K562 (cell line): ENCODE measurements around the gene USP16. TPM values are rescaled to one million over a fixed set of nuclear protein-coding genes. Genes with fewer than 3 reads are reported as not detected.

Source experiments
- HCFC1 ChIP-seq: IDR thresholded peaks from 2 replicates; pipeline ENCODE4 v1.6.1; 2012; ENCODE audit warnings: low read depth, low read length, improper control_type of control experiment
- PHB2 ChIP-seq: fragments of 450-650 bp; IDR thresholded peaks from 2 replicates; pipeline ENCODE4 v1.6.1; 2017; ENCODE audit warnings: low read depth
- RBM39 ChIP-seq: fragments of 200-400 bp; formaldehyde crosslinking; optimal IDR thresholded peaks from 2 replicates; pipeline ENCODE3; 2018; ENCODE audit warnings: low read depth, low read length
- SAFB2 ChIP-seq: fragments of 200-400 bp; formaldehyde crosslinking; IDR thresholded peaks from 2 replicates; pipeline ENCODE4 v1.6.1; 2018; ENCODE audit warnings: borderline replicate concordance, low read length, low read depth, moderate library complexity; ENCODE audit not compliant: severe bottlenecking
- SMARCE1 ChIP-seq: fragments of 450-650 bp; IDR thresholded peaks from 2 replicates; pipeline ENCODE4 v1.7.1; 2016; ENCODE audit warnings: mild to moderate bottlenecking
- STAT5B ChIP-seq: fragments of 250-450 bp; sonication (Bioruptor Pico); IDR thresholded peaks from 2 replicates; pipeline ENCODE4 v1.8.0; 2021; ENCODE audit warnings: mild to moderate bottlenecking, inconsistent platforms
- ZNF146 ChIP-seq: IDR thresholded peaks from one replicate; pipeline ENCODE4 v1.6.1; 2018; ENCODE audit warnings: missing compliant biosample characterization; ENCODE audit not compliant: unreplicated experiment
- ZNF436 ChIP-seq: fragments of 250-450, 450-650 bp; sonication (Bioruptor Pico); formaldehyde crosslinking; IDR thresholded peaks from 2 replicates; pipeline ENCODE4 v1.7.0; 2020; ENCODE audit warnings: mild to moderate bottlenecking
- polyA plus RNA-seq, 8 experiments: library from polyadenylated mRNA; depleted of rRNA in 4 of 8; stranded (reverse) in 5 of 8; unstranded in 3 of 8; fragments of >200 nt; fragmentation: Nextera tagmentation in 2 of 8; fragmentation: Illumina TruSeq in 1 of 8; extraction: Ambion mirVana in 2 of 8; extraction: Trizol in 1 of 8; gene quantifications; 2 replicates each; pipeline versions ENCODE4 v1.2.1 to v1.2.3, GENCODE V29; 2011 to 2014; ENCODE audit warnings: inconsistent platforms in 1 of 8, missing spikeins in 1 of 8
- total RNA-seq, 7 experiments: library from RNA; depleted of rRNA in 6 of 7; stranded (reverse); fragments of >200 nt in 6 of 7; fragmentation: Illumina TruSeq in 2 of 7; extraction: Trizol in 2 of 7; gene quantifications; 2 replicates each; pipeline versions ENCODE4 v1.2.1 to v1.2.3, GENCODE V29; 2011 to 2021; ENCODE audit warnings: low replicate concordance in 1 of 7
- TF ChIP-seq, protein P1 (sequence below): fragments of 200-800 bp; sonication (Bioruptor generic); IDR thresholded peaks from 2 replicates; pipeline ENCODE4 v1.6.1; 2017; ENCODE audit warnings: missing genetic modification characterization, missing compliant biosample characterization
- TF ChIP-seq, protein P2 (sequence below): fragments of 450-650 bp; formaldehyde crosslinking; conservative IDR thresholded peaks from 2 replicates; pipeline ENCODE4 v1.4.0; 2022; ENCODE audit warnings: mild to moderate bottlenecking, missing genetic modification characterization
- TF ChIP-seq, protein P3 (sequence below), 3 experiments: fragments of 200-800 bp in 1 of 3; sonication (Bioruptor generic) in 1 of 3; sonication (generic) in 1 of 3; formaldehyde crosslinking in 1 of 3; IDR thresholded peaks; 2 replicates each; pipeline versions ENCODE4 v1.6.1 to v1.8.0; 2016 to 2022; ENCODE audit warnings: mild to moderate bottlenecking in 2 of 3, missing compliant biosample characterization in 2 of 3, missing genetic modification characterization in 2 of 3, missing genetic modification reagents in 1 of 3
- TF ChIP-seq, protein P4 (sequence below): fragments of 450-650 bp; IDR thresholded peaks from 2 replicates; pipeline ENCODE4 v1.6.1; 2018; ENCODE audit not compliant: partially characterized antibody
- TF ChIP-seq, protein P5 (sequence below): fragments of 250-450 bp; sonication (Bioruptor Pico); IDR thresholded peaks from 2 replicates; pipeline ENCODE4 v1.4.0; 2020; ENCODE audit warnings: borderline replicate concordance
- TF ChIP-seq, protein P6 (sequence below): fragments of 200-400 bp; formaldehyde crosslinking; IDR thresholded peaks from 2 replicates; pipeline ENCODE4 v1.6.1; 2017; ENCODE audit warnings: mild to moderate bottlenecking, low read depth, low read length, moderate library complexity

The USP16 gene
- total and polyA plus RNA-seq, 9 of the 15 experiments (the other 6 are each of a cell fraction or from before 2014, with no cell fraction given), result 38.4 to 90.9 (median 62.8) TPM

DNA sequence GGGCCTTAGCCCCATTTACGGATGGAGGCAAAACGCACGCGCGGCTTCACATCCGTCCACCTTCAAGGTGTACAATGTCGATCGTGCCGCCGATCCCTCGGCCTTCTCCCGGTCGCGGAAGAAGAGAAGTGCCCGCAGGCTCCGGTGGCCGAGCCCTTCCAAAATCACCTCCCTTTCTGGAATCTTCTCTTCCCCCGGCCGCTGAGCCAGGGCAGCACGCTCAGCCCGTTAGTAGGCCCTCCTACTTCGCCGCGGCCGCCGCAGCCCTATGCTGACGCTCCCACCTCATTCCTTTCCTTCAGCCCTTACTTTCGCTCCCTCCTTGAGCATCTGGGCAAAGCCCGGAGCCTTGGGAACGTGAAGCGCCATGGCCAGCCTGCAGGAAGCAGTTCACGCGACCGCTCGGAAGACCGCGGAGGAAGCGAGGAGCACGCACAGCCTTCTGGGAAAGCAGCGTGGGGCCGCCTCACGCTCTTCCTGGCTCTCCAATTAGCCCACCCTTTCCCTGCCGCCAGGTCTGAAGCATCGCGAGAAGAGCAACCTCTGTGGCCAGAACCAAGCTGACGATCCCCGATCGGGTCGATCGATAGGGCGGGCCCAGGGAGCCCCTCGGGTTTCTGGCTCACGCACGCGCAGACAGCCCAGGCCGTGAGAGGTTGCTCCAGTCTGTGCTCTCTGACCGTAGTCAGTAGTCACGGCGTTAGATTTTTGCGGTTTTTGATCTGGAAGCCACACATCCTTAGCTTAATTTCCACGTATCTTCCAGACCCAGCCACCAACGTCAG is 48.9 kb downstream of the USP16 start, which contains the start of gene CCT8 (continued):
- TF ChIP-seq, protein P1, sequence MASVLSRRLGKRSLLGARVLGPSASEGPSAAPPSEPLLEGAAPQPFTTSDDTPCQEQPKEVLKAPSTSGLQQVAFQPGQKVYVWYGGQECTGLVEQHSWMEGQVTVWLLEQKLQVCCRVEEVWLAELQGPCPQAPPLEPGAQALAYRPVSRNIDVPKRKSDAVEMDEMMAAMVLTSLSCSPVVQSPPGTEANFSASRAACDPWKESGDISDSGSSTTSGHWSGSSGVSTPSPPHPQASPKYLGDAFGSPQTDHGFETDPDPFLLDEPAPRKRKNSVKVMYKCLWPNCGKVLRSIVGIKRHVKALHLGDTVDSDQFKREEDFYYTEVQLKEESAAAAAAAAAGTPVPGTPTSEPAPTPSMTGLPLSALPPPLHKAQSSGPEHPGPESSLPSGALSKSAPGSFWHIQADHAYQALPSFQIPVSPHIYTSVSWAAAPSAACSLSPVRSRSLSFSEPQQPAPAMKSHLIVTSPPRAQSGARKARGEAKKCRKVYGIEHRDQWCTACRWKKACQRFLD, result no peak
- TF ChIP-seq, protein P2, sequence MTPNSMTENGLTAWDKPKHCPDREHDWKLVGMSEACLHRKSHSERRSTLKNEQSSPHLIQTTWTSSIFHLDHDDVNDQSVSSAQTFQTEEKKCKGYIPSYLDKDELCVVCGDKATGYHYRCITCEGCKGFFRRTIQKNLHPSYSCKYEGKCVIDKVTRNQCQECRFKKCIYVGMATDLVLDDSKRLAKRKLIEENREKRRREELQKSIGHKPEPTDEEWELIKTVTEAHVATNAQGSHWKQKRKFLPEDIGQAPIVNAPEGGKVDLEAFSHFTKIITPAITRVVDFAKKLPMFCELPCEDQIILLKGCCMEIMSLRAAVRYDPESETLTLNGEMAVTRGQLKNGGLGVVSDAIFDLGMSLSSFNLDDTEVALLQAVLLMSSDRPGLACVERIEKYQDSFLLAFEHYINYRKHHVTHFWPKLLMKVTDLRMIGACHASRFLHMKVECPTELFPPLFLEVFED, result no peak
- TF ChIP-seq, protein P3, sequence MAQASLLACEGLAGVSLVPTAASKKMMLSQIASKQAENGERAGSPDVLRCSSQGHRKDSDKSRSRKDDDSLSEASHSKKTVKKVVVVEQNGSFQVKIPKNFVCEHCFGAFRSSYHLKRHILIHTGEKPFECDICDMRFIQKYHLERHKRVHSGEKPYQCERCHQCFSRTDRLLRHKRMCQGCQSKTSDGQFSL (CRISPR knock-in tag; IDR thresholded peaks at IDR 0.05), result no peak
- TF ChIP-seq, protein P3 (tag; IDR thresholded peaks at IDR 0.05), result no peak
- TF ChIP-seq, protein P4, sequence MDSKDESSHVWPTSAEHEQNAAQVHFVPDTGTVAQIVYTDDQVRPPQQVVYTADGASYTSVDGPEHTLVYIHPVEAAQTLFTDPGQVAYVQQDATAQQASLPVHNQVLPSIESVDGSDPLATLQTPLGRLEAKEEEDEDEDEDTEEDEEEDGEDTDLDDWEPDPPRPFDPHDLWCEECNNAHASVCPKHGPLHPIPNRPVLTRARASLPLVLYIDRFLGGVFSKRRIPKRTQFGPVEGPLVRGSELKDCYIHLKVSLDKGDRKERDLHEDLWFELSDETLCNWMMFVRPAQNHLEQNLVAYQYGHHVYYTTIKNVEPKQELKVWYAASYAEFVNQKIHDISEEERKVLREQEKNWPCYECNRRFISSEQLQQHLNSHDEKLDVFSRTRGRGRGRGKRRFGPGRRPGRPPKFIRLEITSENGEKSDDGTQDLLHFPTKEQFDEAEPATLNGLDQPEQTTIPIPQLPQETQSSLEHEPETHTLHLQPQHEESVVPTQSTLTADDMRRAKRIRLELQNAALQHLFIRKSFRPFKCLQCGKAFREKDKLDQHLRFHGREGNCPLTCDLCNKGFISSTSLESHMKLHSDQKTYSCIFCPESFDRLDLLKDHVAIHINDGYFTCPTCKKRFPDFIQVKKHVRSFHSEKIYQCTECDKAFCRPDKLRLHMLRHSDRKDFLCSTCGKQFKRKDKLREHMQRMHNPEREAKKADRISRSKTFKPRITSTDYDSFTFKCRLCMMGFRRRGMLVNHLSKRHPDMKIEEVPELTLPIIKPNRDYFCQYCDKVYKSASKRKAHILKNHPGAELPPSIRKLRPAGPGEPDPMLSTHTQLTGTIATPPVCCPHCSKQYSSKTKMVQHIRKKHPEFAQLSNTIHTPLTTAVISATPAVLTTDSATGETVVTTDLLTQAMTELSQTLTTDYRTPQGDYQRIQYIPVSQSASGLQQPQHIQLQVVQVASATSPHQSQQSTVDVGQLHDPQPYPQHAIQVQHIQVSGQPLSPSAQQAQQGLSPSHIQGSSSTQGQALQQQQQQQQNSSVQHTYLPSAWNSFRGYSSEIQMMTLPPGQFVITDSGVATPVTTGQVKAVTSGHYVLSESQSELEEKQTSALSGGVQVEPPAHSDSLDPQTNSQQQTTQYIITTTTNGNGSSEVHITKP, result no peak
- TF ChIP-seq SMARCE1, result no peak
- TF ChIP-seq, protein P5, sequence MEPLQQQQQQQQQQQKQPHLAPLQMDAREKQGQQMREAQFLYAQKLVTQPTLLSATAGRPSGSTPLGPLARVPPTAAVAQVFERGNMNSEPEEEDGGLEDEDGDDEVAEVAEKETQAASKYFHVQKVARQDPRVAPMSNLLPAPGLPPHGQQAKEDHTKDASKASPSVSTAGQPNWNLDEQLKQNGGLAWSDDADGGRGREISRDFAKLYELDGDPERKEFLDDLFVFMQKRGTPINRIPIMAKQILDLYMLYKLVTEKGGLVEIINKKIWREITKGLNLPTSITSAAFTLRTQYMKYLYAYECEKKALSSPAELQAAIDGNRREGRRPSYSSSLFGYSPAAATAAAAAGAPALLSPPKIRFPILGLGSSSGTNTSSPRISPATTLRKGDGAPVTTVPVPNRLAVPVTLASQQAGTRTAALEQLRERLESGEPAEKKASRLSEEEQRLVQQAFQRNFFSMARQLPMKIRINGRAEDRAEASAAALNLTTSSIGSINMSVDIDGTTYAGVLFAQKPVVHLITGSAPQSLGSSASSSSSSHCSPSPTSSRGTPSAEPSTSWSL, result no peak
- TF ChIP-seq ZNF436 (CRISPR knock-in tag), result no peak
- no peak for TF ChIP-seq SAFB2
- no peak for TF ChIP-seq PHB2
- peak; percentile 80 for TF ChIP-seq HCFC1
- TF ChIP-seq ZNF146, result no peak
- TF ChIP-seq, protein P6, sequence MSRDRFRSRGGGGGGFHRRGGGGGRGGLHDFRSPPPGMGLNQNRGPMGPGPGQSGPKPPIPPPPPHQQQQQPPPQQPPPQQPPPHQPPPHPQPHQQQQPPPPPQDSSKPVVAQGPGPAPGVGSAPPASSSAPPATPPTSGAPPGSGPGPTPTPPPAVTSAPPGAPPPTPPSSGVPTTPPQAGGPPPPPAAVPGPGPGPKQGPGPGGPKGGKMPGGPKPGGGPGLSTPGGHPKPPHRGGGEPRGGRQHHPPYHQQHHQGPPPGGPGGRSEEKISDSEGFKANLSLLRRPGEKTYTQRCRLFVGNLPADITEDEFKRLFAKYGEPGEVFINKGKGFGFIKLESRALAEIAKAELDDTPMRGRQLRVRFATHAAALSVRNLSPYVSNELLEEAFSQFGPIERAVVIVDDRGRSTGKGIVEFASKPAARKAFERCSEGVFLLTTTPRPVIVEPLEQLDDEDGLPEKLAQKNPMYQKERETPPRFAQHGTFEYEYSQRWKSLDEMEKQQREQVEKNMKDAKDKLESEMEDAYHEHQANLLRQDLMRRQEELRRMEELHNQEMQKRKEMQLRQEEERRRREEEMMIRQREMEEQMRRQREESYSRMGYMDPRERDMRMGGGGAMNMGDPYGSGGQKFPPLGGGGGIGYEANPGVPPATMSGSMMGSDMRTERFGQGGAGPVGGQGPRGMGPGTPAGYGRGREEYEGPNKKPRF, result no peak
- TF ChIP-seq STAT5B, result no peak
- peak; percentile 64 for TF ChIP-seq RBM39
